DMS53 (cell line): Measurements from ENCODE around the gene C10orf62.

Source experiments
- DNase-seq: peaks from one replicate; lab custom pipeline; 2025; lab: John Stamatoyannopoulos, UW

The C10orf62 gene

GRCh38 chr10:97584798-97585438, 4.6 kb upstream of the C10orf62 start:
- DNase-seq: peak; percentile 86

GRCh38 chr10:97585439-97585811, 4.1 kb upstream of the C10orf62 start:
- no peak for DNase-seq

GRCh38 chr10:97587183-97587582, 2.3 kb upstream of the C10orf62 start:
- DNase-seq: no peak

GRCh38 chr10:97590082-97590747, 694 bp downstream of the C10orf62 start:
- no peak for DNase-seq

GRCh38 chr10:97590748-97591495, 1.4 kb downstream of the C10orf62 start:
- peak; percentile 29 for DNase-seq

- DNase-seq: no peak
These were observed 3.9 kb downstream of the C10orf62 start for GRCh38 chr10:97593421-97593820.

GRCh38 chr10:97596101-97597082, 6.9 kb downstream of the C10orf62 start:
- DNase-seq: peak; percentile 40

- peak; percentile 27 for DNase-seq
These were observed 8.3 kb downstream of the C10orf62 start for GRCh38 chr10:97597778-97598177.

GRCh38 chr10:97598407-97599271, 9.1 kb downstream of the C10orf62 start:
- DNase-seq: no peak

GRCh38 chr10:97599272-97599619, 9.7 kb downstream of the C10orf62 start:
- DNase-seq: no peak

- no peak for DNase-seq
These were observed 11.1 kb downstream of the C10orf62 start for GRCh38 chr10:97600616-97601015.

- no peak for DNase-seq
These were observed 12.0 kb downstream of the C10orf62 start for GRCh38 chr10:97601268-97602215.

GRCh38 chr10:97607095-97607636, 17.6 kb downstream of the C10orf62 start:
- DNase-seq: no peak

GRCh38 chr10:97608991-97609561, 19.6 kb downstream of the C10orf62 start:
- no peak for DNase-seq

GRCh38 chr10:97611473-97611872, 22.0 kb downstream of the C10orf62 start:
- DNase-seq: no peak

GRCh38 chr10:97612386-97612785, 22.9 kb downstream of the C10orf62 start:
- DNase-seq: peak; percentile 89

GRCh38 chr10:97618285-97618684, 28.8 kb downstream of the C10orf62 start:
- DNase-seq: no peak

- no peak for DNase-seq
These were observed 29.2 kb downstream of the C10orf62 start for GRCh38 chr10:97618733-97619132.

- no peak for DNase-seq
These were observed 33.8 kb downstream of the C10orf62 start for GRCh38 chr10:97623277-97623676.
